K562 (cell line): ENCODE measurements around the gene B4GALT5. TPM values are rescaled to one million over a fixed set of nuclear protein-coding genes. Genes with fewer than 3 reads are reported as not detected.

Experiments
- ATAC-seq: fragments of 200-7000 bp; cut with Tn5 transposase; 3 replicates; pipeline ENCODE4 v1.9.1; 2020; ENCODE audit warnings: moderate library complexity
- BruUV-seq: library from RNA; stranded (reverse); fragments of 400-500 nt; replicated peaks from 2 replicates; lab custom pipeline; 2021; lab: Mats Ljungman, UMichigan
- CTCF ChIA-PET: fragments of 300-600 bp; formaldehyde crosslinking; extraction: SDS; loops from one replicate; lab custom pipeline; 2021; ENCODE audit warnings: low intra/inter-chr PET ratio; lab: Yijun Ruan, JAX
- POLR2A ChIA-PET: fragments of 300-600, 350-650 bp; sonication (Branson Sonifier 250); formaldehyde crosslinking; extraction: SDS; loops from one replicate; lab custom pipeline; 2021; ENCODE audit warnings: antibody characterized with exemption, inconsistent platforms; lab: Yijun Ruan, JAX
- DNase-seq, 4 experiments: peaks; one replicate each; pipeline versions ENCODE4 v3.0.0 to v3.0.0-alpha.2; 2011 to 2018; ENCODE audit warnings: low spot score in 3 of 4, mixed read lengths in 3 of 4; ENCODE audit errors: extremely low read depth in 1 of 4
- FAIRE-seq: peaks from 2 replicates; lab custom pipeline; 2011; peaks lifted over from hg19 to GRCh38; lab: Jason Lieb, UNC
- H2AFZ ChIP-seq: 2 replicates; pipeline ENCODE4 v1.6.0; 2011; ENCODE audit warnings: low read depth, low read length, control low read depth, inconsistent platforms
- H3K27ac ChIP-seq: fragments of 200-600 bp; 3 replicates; pipeline ENCODE4 v1.8.0; 2011; ENCODE audit warnings: low read depth, mild to moderate bottlenecking, control low read depth, inconsistent platforms, low read length, moderate library complexity, mixed read lengths; ENCODE audit errors: extremely low read depth
- H3K27me3 ChIP-seq, 2 experiments: fragments of 300-600 bp in 1 of 2; 2 replicates in 1 of 2; 3 replicates in 1 of 2; pipeline versions ENCODE4 v1.6.0 to v1.8.0; 2011; ENCODE audit warnings: inconsistent platforms in 2 of 2, low read length in 2 of 2, mild to moderate bottlenecking in 1 of 2, mixed read lengths in 1 of 2, moderate library complexity in 1 of 2; ENCODE audit not compliant: control insufficient read depth in 2 of 2, insufficient read depth in 2 of 2
- H3K36me3 ChIP-seq: fragments of 300-600 bp; 3 replicates; pipeline ENCODE4 v1.8.0; 2011; ENCODE audit warnings: mild to moderate bottlenecking, low read length, inconsistent platforms; ENCODE audit not compliant: control insufficient read depth, insufficient read depth
- H3K4me1 ChIP-seq, 2 experiments: fragments of 200-600 bp in 1 of 2; replicated peaks in 1 of 2; 2 replicates in 1 of 2; 3 replicates in 1 of 2; pipeline versions ENCODE4 v1.5.1 to v1.8.0; 2011; ENCODE audit warnings: inconsistent platforms in 2 of 2, low read length in 2 of 2, mild to moderate bottlenecking in 1 of 2, mixed read lengths in 1 of 2, moderate library complexity in 1 of 2; ENCODE audit not compliant: control insufficient read depth in 2 of 2, insufficient read depth in 2 of 2
- H3K4me2 ChIP-seq: 2 replicates; pipeline ENCODE4 v1.6.1; 2011; ENCODE audit warnings: low read length, control low read depth, inconsistent platforms, mixed read lengths; ENCODE audit not compliant: insufficient read depth
- H3K4me3 ChIP-seq: fragments of 200-600 bp; sonication (generic), shearing (Covaris generic); 2 replicates; pipeline ENCODE4 v1.5.1; 2016; ENCODE audit warnings: control low read depth, inconsistent platforms
- H3K79me2 ChIP-seq: fragments of 200-600 bp; 3 replicates; pipeline ENCODE4 v1.8.0; 2011; ENCODE audit warnings: low read length, inconsistent platforms; ENCODE audit not compliant: control insufficient read depth, insufficient read depth
- H3K9ac ChIP-seq, 2 experiments: 2 replicates each; pipeline versions ENCODE4 v1.6.0 to v1.6.1; 2011; ENCODE audit warnings: low read depth in 2 of 2, low read length in 2 of 2, control low read depth in 1 of 2, inconsistent platforms in 1 of 2, mild to moderate bottlenecking in 1 of 2, mixed read lengths in 1 of 2; ENCODE audit not compliant: insufficient read depth in 1 of 2
- H3K9me1 ChIP-seq: one replicate; pipeline ENCODE4 v1.6.0; 2011; ENCODE audit warnings: inconsistent platforms, mild to moderate bottlenecking, low read length, moderate library complexity; ENCODE audit not compliant: control insufficient read depth, insufficient read depth
- H3K9me3 ChIP-seq: replicated peaks from 2 replicates; pipeline ENCODE4 v1.5.1; 2011; ENCODE audit warnings: low read depth, low read length, inconsistent platforms; ENCODE audit not compliant: control insufficient read depth, insufficient read depth
- H4K20me1 ChIP-seq: replicated peaks from 2 replicates; pipeline ENCODE4 v1.6.1; 2011; ENCODE audit warnings: low read length, inconsistent platforms, mixed read lengths; ENCODE audit not compliant: control insufficient read depth, insufficient read depth
- BCLAF1 ChIP-seq, 2 experiments: fragments of 450-650 bp in 1 of 2; IDR thresholded peaks; 2 replicates each; pipeline ENCODE4 v1.6.1; 2011 to 2017; ENCODE audit warnings: low read depth in 2 of 2, antibody characterized with exemption in 1 of 2, borderline replicate concordance in 1 of 2, low read length in 1 of 2, mild to moderate bottlenecking in 1 of 2, mixed read lengths in 1 of 2; ENCODE audit not compliant: control insufficient read depth in 1 of 2
- BRCA1 ChIP-seq, 2 experiments: fragments of 450-650 bp in 1 of 2; sonication (generic) in 1 of 2; formaldehyde crosslinking in 1 of 2; IDR thresholded peaks; 2 replicates each; pipeline versions ENCODE4 v1.5.0 to v1.6.1; 2017 to 2020; ENCODE audit warnings: mild to moderate bottlenecking in 1 of 2, missing genetic modification reagents in 1 of 2
- THRB ChIP-seq: fragments of 450-650 bp; formaldehyde crosslinking; conservative IDR thresholded peaks from 2 replicates; pipeline ENCODE4 v1.4.0; 2022; ENCODE audit warnings: mild to moderate bottlenecking, missing genetic modification characterization
- XRCC4 ChIP-seq: IDR thresholded peaks from one replicate; pipeline ENCODE4 v1.6.1; 2011; ENCODE audit not compliant: insufficient read depth, insufficient read length; ENCODE audit errors: extremely low read depth
- ZNF143 ChIP-seq: sonication (generic); formaldehyde crosslinking; IDR thresholded peaks from 2 replicates; pipeline ENCODE4 v1.9.0; 2022; ENCODE audit warnings: mild to moderate bottlenecking, missing genetic modification reagents
- ZNF592 ChIP-seq: fragments of 450-650 bp; IDR thresholded peaks from 2 replicates; pipeline ENCODE4 v1.6.1; 2017; ENCODE audit warnings: antibody characterized with exemption, mild to moderate bottlenecking
- WGBS: fragments of 100-300 bp; shearing (Covaris generic); methylation state at CpG from one replicate; pipeline ENCODE4 v1.1.6; 2016; ENCODE audit warnings: low coverage, mixed read lengths; ENCODE audit not compliant: insufficient coverage; ENCODE audit errors: missing lambda C conversion rate; 5-methylcytosine and 5-hydroxymethylcytosine counted together
- in situ Hi-C: fragments of 300-500 bp; cut with MboI; formaldehyde crosslinking; loops from 4 replicates; pipeline ENCODE4 v1.15.0; 2018; ENCODE audit warnings: inconsistent platforms, mixed read lengths
- intact Hi-C: fragments of 100-400 bp; cut with micrococcal nuclease; formaldehyde crosslinking; loops from 2 replicates; pipeline ENCODE4 v1.14.2; 2022
- polyA plus RNA-seq, 8 experiments: library from polyadenylated mRNA; depleted of rRNA in 4 of 8; stranded (reverse) in 5 of 8; unstranded in 3 of 8; fragments of >200 nt; fragmentation: Nextera tagmentation in 2 of 8; fragmentation: Illumina TruSeq in 1 of 8; extraction: Ambion mirVana in 2 of 8; extraction: Trizol in 1 of 8; gene quantifications; 2 replicates each; pipeline versions ENCODE4 v1.2.1 to v1.2.3, GENCODE V29; 2011 to 2014; ENCODE audit warnings: inconsistent platforms in 1 of 8, missing spikeins in 1 of 8
- total RNA-seq, 7 experiments: library from RNA; depleted of rRNA in 6 of 7; stranded (reverse); fragments of >200 nt in 6 of 7; fragmentation: Illumina TruSeq in 2 of 7; extraction: Trizol in 2 of 7; gene quantifications; 2 replicates each; pipeline versions ENCODE4 v1.2.1 to v1.2.3, GENCODE V29; 2011 to 2021; ENCODE audit warnings: low replicate concordance in 1 of 7
- TF ChIP-seq, protein P1 (sequence below): fragments of 450-650 bp; IDR thresholded peaks from 2 replicates; pipeline ENCODE4 v1.7.1; 2018; ENCODE audit warnings: mild to moderate bottlenecking, low read depth; ENCODE audit not compliant: partially characterized antibody

The B4GALT5 gene
- total and polyA plus RNA-seq, 9 of the 15 experiments (the other 6 are each of a cell fraction or from before 2014, with no cell fraction given): 8.5 to 32.6 (median 23.4) TPM

DNA sequence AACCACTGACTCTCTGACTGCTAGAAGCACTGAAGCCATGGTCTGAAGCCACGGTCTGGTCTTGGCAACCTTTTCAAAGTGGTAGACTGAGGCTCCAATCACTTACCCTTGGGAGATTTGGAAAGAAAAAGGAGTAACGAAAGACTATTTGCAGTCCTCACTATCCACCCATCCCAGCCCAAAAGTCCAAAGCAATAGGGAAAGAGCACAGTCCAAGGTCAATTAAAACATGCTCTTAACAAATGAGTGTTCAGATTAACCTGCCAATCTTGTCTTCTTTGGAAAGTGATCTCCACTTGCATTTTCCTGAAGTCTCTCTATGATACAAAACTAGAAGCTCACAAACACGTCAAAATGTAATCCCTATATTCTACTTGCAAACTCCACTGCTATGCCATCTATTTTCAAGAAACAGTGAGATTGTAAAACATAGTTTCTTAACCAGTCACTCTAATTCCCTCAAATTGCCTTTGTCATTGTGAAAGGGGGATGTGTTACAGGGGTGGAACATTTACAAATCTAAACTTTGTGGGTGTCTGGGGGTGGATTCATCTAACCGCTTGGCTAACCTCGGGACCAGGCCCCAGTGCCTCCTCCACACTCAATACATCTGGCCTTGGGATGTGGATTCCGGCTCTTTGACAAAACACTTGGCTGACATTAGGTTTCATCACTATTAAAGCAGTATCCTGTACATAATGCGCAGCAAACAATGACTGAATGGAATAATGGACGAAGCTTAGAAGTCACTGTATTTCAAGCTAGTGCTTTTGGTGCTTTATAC lies 56.4 kb downstream of the B4GALT5 start:
- Histone ChIP-seq H3K27ac (no peak overlapping the region), H3K9me1 (no peaks in the 10 kb centered on the region), H3K4me3 (no peak overlapping the region), H3K36me3 (peaks cover 48% of the 10 kb centered on the region), H3K9me3 (no peaks in the 10 kb centered on the region), H2AFZ (no peak overlapping the region), H3K79me2 (peaks cover 51% of the 10 kb centered on the region), H3K9ac (peak overlapping the region in 1 of 2 experiments; percentile 29; a peak in 1 of 4 replicates), H3K4me1 (peaks cover 4 to 5% of the 10 kb centered on the region in 2 experiments; a peak in 2 of 5 replicates), H4K20me1 (peaks cover 4% of the 10 kb centered on the region; the same call in 1 of the 2 replicates), H3K4me2 (no peak overlapping the region), H3K27me3 (no peaks in the 10 kb centered on the region)
- intact Hi-C loops (no loop called here), in situ Hi-C loops (no loop called here)
- POLR2A ChIA-PET: interaction anchor here (0.7 to 0.9 kb wide), 2 partner anchors 24 to 69 kb away, joined by 3 read pairs; no protein-coding TSS in a partner anchor
- 75% methylated on average over 8 of the region's 8 CpGs for WGBS
- ATAC-seq (no peak), DNase-seq (no peak), FAIRE-seq (peak; percentile 11)
- CTCF ChIA-PET: no interaction called here
- no TSS peak for BruUV-seq
- TF ChIP-seq, protein P1, sequence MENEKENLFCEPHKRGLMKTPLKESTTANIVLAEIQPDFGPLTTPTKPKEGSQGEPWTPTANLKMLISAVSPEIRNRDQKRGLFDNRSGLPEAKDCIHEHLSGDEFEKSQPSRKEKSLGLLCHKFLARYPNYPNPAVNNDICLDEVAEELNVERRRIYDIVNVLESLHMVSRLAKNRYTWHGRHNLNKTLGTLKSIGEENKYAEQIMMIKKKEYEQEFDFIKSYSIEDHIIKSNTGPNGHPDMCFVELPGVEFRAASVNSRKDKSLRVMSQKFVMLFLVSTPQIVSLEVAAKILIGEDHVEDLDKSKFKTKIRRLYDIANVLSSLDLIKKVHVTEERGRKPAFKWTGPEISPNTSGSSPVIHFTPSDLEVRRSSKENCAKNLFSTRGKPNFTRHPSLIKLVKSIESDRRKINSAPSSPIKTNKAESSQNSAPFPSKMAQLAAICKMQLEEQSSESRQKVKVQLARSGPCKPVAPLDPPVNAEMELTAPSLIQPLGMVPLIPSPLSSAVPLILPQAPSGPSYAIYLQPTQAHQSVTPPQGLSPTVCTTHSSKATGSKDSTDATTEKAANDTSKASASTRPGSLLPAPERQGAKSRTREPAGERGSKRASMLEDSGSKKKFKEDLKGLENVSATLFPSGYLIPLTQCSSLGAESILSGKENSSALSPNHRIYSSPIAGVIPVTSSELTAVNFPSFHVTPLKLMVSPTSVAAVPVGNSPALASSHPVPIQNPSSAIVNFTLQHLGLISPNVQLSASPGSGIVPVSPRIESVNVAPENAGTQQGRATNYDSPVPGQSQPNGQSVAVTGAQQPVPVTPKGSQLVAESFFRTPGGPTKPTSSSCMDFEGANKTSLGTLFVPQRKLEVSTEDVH: no peak
- TF ChIP-seq THRB (CRISPR knock-in tag) (no peak), ZNF592 (no peak), XRCC4 (no peak), ZNF143 (CRISPR knock-in tag) (no peak), BRCA1 (IDR thresholded peaks at IDR 0.05) (no peak), BRCA1 (CRISPR knock-in tag; IDR thresholded peaks at IDR 0.05) (no peak), BCLAF1 (IDR thresholded peaks at IDR 0.05; ENCODE audit: borderline replicate concordance in 1 of 2, control insufficient read depth in 1 of 2, low read depth in 2 of 2, low read length in 1 of 2) (no peak)
